C4-2B (cell line): ENCODE results near the gene LSAMP.

ENCODE experiments used
- H3K27ac ChIP-seq: fragments of 450-650 bp; 2 replicates; pipeline ENCODE4 v1.5.1; 2017
- CTCF ChIP-seq: fragments of 450-650 bp; conservative IDR thresholded peaks from 2 replicates; pipeline ENCODE4 v1.5.1; 2017; ENCODE audit warnings: mild to moderate bottlenecking
- ZFX ChIP-seq: fragments of 450-650 bp; IDR thresholded peaks from 2 replicates; pipeline ENCODE4 v1.6.1; 2017

LSAMP gene

GRCh38 chr3:116103868-116104530 lies 341.3 kb downstream of the LSAMP start:
- no peak overlapping the region for H3K27ac ChIP-seq
- no peak for TF ChIP-seq CTCF
- TF ChIP-seq ZFX = no peak

GRCh38 chr3:116102037-116102436 lies 343.2 kb downstream of the LSAMP start:
- peak; percentile 12; the same call in 1 of the 2 replicates for TF ChIP-seq CTCF
- TF ChIP-seq ZFX = no peak
- H3K27ac ChIP-seq = no peak overlapping the region

GRCh38 chr3:116097226-116097625 lies 348.1 kb downstream of the LSAMP start:
- no peak for TF ChIP-seq CTCF
- no peak for TF ChIP-seq ZFX
- no peak overlapping the region for H3K27ac ChIP-seq

- no peak for TF ChIP-seq ZFX
- no peak for TF ChIP-seq CTCF
- H3K27ac ChIP-seq = no peak overlapping the region
Observed at GRCh38 chr3:116096631-116097030, 348.7 kb downstream of the LSAMP start.

GRCh38 chr3:116093374-116093773 lies 351.9 kb downstream of the LSAMP start:
- H3K27ac ChIP-seq = no peak overlapping the region
- TF ChIP-seq CTCF = no peak
- TF ChIP-seq ZFX = no peak

GRCh38 chr3:116087426-116087825 lies 357.9 kb downstream of the LSAMP start:
- H3K27ac ChIP-seq = no peak overlapping the region
- TF ChIP-seq CTCF = no peak
- no peak for TF ChIP-seq ZFX

- TF ChIP-seq CTCF (no peak), ZFX (no peak)
- H3K27ac ChIP-seq = no peak overlapping the region
Observed at GRCh38 chr3:116084999-116085791, 360.1 kb downstream of the LSAMP start.
